HepG2 (cell line): ENCODE measurements around the gene FRAS1. TPM values are rescaled to one million over a fixed set of nuclear protein-coding genes. Genes with fewer than 3 reads are reported as not detected.

Source experiments
- ATAC-seq: fragments of 200-7000 bp; cut with Tn5 transposase; 3 replicates; pipeline ENCODE4 v1.9.1; 2020; ENCODE audit warnings: mild to moderate bottlenecking, moderate library complexity
- BruUV-seq: library from RNA; stranded (reverse); fragments of 400-500 nt; replicated peaks from 2 replicates; lab custom pipeline; 2021; lab: Mats Ljungman, UMichigan
- CTCF ChIA-PET: fragments of 300-600 bp; formaldehyde crosslinking; extraction: SDS; loops from one replicate; lab custom pipeline; 2021; ENCODE audit warnings: low total read pairs, inconsistent platforms, low intra/inter-chr PET ratio; lab: Yijun Ruan, JAX
- POLR2A ChIA-PET: fragments of 350-600 bp; sonication (Branson Sonifier 250); formaldehyde crosslinking; loops from one replicate; lab custom pipeline; 2020; ENCODE audit warnings: antibody characterized with exemption, inconsistent platforms; lab: Yijun Ruan, JAX
- DNase-seq: peaks from one replicate; pipeline ENCODE4 v3.0.0-alpha.2; 2015; ENCODE audit warnings: low spot score
- FAIRE-seq: peaks from 3 replicates; lab custom pipeline; 2011; peaks lifted over from hg19 to GRCh38; lab: Jason Lieb, UNC
- H2AFZ ChIP-seq: one replicate; pipeline ENCODE4 v1.6.1; 2011; ENCODE audit warnings: low read length, inconsistent platforms
- H3K27ac ChIP-seq: fragments of 300-600 bp; 3 replicates; pipeline ENCODE4 v1.8.0; 2011; ENCODE audit warnings: mixed run types, mild to moderate bottlenecking, mixed read lengths, low read length, inconsistent platforms; ENCODE audit not compliant: insufficient read depth; ENCODE audit errors: extremely low read length
- H3K27me3 ChIP-seq, 2 experiments: fragments of 200-600 bp in 1 of 2; 2 replicates in 1 of 2; 3 replicates in 1 of 2; pipeline versions ENCODE4 v1.6.0 to v1.8.0; 2011; ENCODE audit warnings: low read length in 2 of 2, mild to moderate bottlenecking in 2 of 2, moderate library complexity in 2 of 2, inconsistent platforms in 1 of 2; ENCODE audit not compliant: insufficient read depth in 2 of 2, control insufficient read depth in 1 of 2
- H3K36me3 ChIP-seq, 2 experiments: fragments of 200-600 bp in 1 of 2; replicated peaks in 1 of 2; 2 replicates in 1 of 2; 3 replicates in 1 of 2; pipeline versions ENCODE4 v1.5.1 to v1.8.0; 2011; ENCODE audit warnings: low read length in 2 of 2, inconsistent platforms in 1 of 2; ENCODE audit not compliant: insufficient read depth in 2 of 2, control insufficient read depth in 1 of 2
- H3K4me1 ChIP-seq: 2 replicates; pipeline ENCODE4 v1.5.1; 2012; ENCODE audit warnings: low read length, inconsistent platforms; ENCODE audit not compliant: insufficient read depth
- H3K4me2 ChIP-seq: 2 replicates; pipeline ENCODE4 v1.6.0; 2011; ENCODE audit warnings: low read depth, low read length, inconsistent platforms
- H3K4me3 ChIP-seq, 3 experiments: fragments of 200-600 bp in 1 of 3; sonication (generic), shearing (Covaris generic) in 1 of 3; replicated peaks in 1 of 3; 2 replicates each; pipeline ENCODE4 v1.5.1; 2011 to 2016; ENCODE audit warnings: low read length in 3 of 3, inconsistent platforms in 2 of 3, low read depth in 2 of 3, mild to moderate bottlenecking in 2 of 3, control low read depth in 1 of 3, mixed read lengths in 1 of 3; ENCODE audit not compliant: insufficient read depth in 1 of 3
- H3K79me2 ChIP-seq: one replicate; pipeline ENCODE4 v1.6.1; 2011; ENCODE audit warnings: low read length, inconsistent platforms; ENCODE audit not compliant: insufficient read depth
- H3K9ac ChIP-seq: 2 replicates; pipeline ENCODE4 v1.6.0; 2011; ENCODE audit warnings: mild to moderate bottlenecking, low read depth, low read length, inconsistent platforms; ENCODE audit not compliant: insufficient read depth
- H3K9me3 ChIP-seq: 2 replicates; pipeline ENCODE4 v1.5.1; 2012; ENCODE audit warnings: mild to moderate bottlenecking, low read length
- H4K20me1 ChIP-seq: 2 replicates; pipeline ENCODE4 v1.6.0; 2011; ENCODE audit warnings: inconsistent platforms, mild to moderate bottlenecking, low read length, moderate library complexity; ENCODE audit not compliant: insufficient read depth
- ATF7 ChIP-seq, 2 experiments: fragments of 450-650 bp in 1 of 2; sonication (generic) in 1 of 2; formaldehyde crosslinking in 1 of 2; IDR thresholded peaks; 2 replicates each; pipeline versions ENCODE4 v1.4.0 to v1.6.1; 2016 to 2020; ENCODE audit warnings: antibody characterized with exemption in 1 of 2, mild to moderate bottlenecking in 1 of 2, missing genetic modification reagents in 1 of 2
- FOSL2 ChIP-seq: sonication (generic); formaldehyde crosslinking; IDR thresholded peaks from 2 replicates; pipeline ENCODE4 v1.4.0; 2020; ENCODE audit warnings: missing genetic modification reagents
- HDAC1 ChIP-seq: sonication (generic); formaldehyde crosslinking; IDR thresholded peaks from 2 replicates; pipeline ENCODE4 v1.5.1; 2020; ENCODE audit warnings: mild to moderate bottlenecking, missing genetic modification reagents
- SKIL ChIP-seq: sonication (generic); formaldehyde crosslinking; IDR thresholded peaks from 2 replicates; pipeline ENCODE4 v1.8.0; 2022; ENCODE audit warnings: missing genetic modification reagents, mild to moderate bottlenecking, moderate library complexity, borderline replicate concordance
- SRF ChIP-seq: IDR thresholded peaks from 2 replicates; pipeline ENCODE4 v1.6.1; 2011; ENCODE audit warnings: mild to moderate bottlenecking, low read depth, low read length, moderate library complexity
- ZNF282 ChIP-seq: fragments of 450-650 bp; IDR thresholded peaks from 2 replicates; pipeline ENCODE4 v1.6.1; 2018; ENCODE audit not compliant: partially characterized antibody
- WGBS: methylation state at CpG from one replicate; pipeline ENCODE4 v1.1.6; 2017; ENCODE audit warnings: low lambda C conversion rate; 5-methylcytosine and 5-hydroxymethylcytosine counted together
- in situ Hi-C: cut with HindIII; loops from 2 replicates; pipeline ENCODE4 v1.10.0; 2017; ENCODE audit warnings: low pct_unique_long_range_greater_than_20kb; ENCODE audit not compliant: extremely low pct_ligation_motif_present
- intact Hi-C: fragments of 100-400 bp; cut with micrococcal nuclease; formaldehyde crosslinking; loops from one replicate; pipeline ENCODE4 v1.10.0; 2022; ENCODE audit not compliant: unreplicated experiment
- polyA plus RNA-seq, 8 experiments: library from polyadenylated mRNA; depleted of rRNA in 3 of 8; stranded (reverse) in 7 of 8; unstranded in 1 of 8; fragments of >200 nt; fragmentation: Illumina TruSeq in 4 of 8; extraction: Trizol in 4 of 8; gene quantifications; 2 replicates each; pipeline versions ENCODE4 v1.2.1 to v1.2.3, GENCODE V29; 2011 to 2016; ENCODE audit warnings: low read depth in 4 of 8, missing spikeins in 1 of 8, mixed read lengths in 1 of 8; ENCODE audit not compliant: insufficient read depth in 1 of 8
- total RNA-seq, 5 experiments: library from RNA; depleted of rRNA; stranded (reverse); fragments of >200 nt; fragmentation: Illumina TruSeq; extraction: Trizol; gene quantifications; 2 replicates each; pipeline ENCODE4 v1.2.3, GENCODE V29; 2016; ENCODE audit warnings: low read depth in 1 of 5

The FRAS1 gene
- total and polyA plus RNA-seq, 2 of the 13 experiments (the other 11 are each of a cell fraction or from before 2014, with no cell fraction given): 22.5 to 31.6 TPM

GRCh38 chr4:78552389-78553042 is 495.4 kb downstream of the FRAS1 start:
- WGBS: 39% methylated on average over 10 of the region's 10 CpGs
- no peak for FAIRE-seq
- no peak overlapping the region for H3K27ac ChIP-seq
- H3K79me2 ChIP-seq: no peaks in the 10 kb centered on the region
- in situ Hi-C loops: no loop called here
- ATAC-seq: peak; percentile 35
- no peak overlapping the region for H2AFZ ChIP-seq
- no peaks in the 10 kb centered on the region for H3K36me3 ChIP-seq
- DNase-seq: peak; percentile 67
- H3K4me1 ChIP-seq: peaks cover 29% of the 10 kb centered on the region
- H3K27me3 ChIP-seq: peaks cover 0 to 13% of the 10 kb centered on the region in 2 experiments; a peak in 2 of 5 replicates
- H4K20me1 ChIP-seq: no peaks in the 10 kb centered on the region
- peak overlapping the region; percentile 58; the same call in 1 of the 2 replicates for H3K9ac ChIP-seq
- CTCF ChIA-PET: no interaction called here
- no peaks in the 10 kb centered on the region for H3K9me3 ChIP-seq
- peak overlapping the region; percentile 68 to 82 (median 70); a peak in 5 of 6 replicates for H3K4me3 ChIP-seq
- intact Hi-C loops: no loop called here
- H3K4me2 ChIP-seq: peak overlapping the region; percentile 72
- TSS peak; percentile 69 for BruUV-seq
- POLR2A ChIA-PET: no interaction called here
- peak; percentile 58 for TF ChIP-seq ATF7 (IDR thresholded peaks at IDR 0.05)
- TF ChIP-seq ATF7 (CRISPR knock-in tag; IDR thresholded peaks at IDR 0.05): no peak
- 0 out of 2 replicates have a peak, but pooled peaks have one; percentile 7 for TF ChIP-seq HDAC1 (CRISPR knock-in tag)
- TF ChIP-seq SKIL (CRISPR knock-in tag): no peak
- peak; percentile 89 for TF ChIP-seq SRF
- no peak for TF ChIP-seq ZNF282
- peak; percentile 54 for TF ChIP-seq FOSL2 (CRISPR knock-in tag)
